Mesenchymal stem cell (in vitro differentiated cells and primary cell): ENCODE data around the gene FGF14. TPM values are rescaled to one million over a fixed set of nuclear protein-coding genes. Genes with fewer than 3 reads are reported as not detected.
A peak's percentile ranks its signal among the peaks of the same experiment; 100 is the strongest.

ENCODE experiments used
- DNase-seq: peaks from one replicate; pipeline ENCODE4 v3.0.0-alpha.2; 2013
- H2AFZ ChIP-seq: one replicate; pipeline ENCODE4 v1.6.1; 2013; ENCODE audit warnings: low read depth, mild to moderate bottlenecking, control low read depth, inconsistent platforms, low read length, moderate library complexity
- H2AK5ac ChIP-seq: 2 replicates; pipeline ENCODE4 v1.6.1; 2013; ENCODE audit warnings: low read length, moderate library complexity, mild to moderate bottlenecking, inconsistent platforms; ENCODE audit not compliant: severe bottlenecking
- H2BK120ac ChIP-seq: one replicate; pipeline ENCODE4 v1.6.1; 2013; ENCODE audit warnings: low read depth, mild to moderate bottlenecking, inconsistent platforms, low read length, moderate library complexity
- H2BK12ac ChIP-seq, 2 experiments: one replicate each; pipeline ENCODE4 v1.6.1; 2013; ENCODE audit warnings: inconsistent platforms in 2 of 2, low read length in 2 of 2, mild to moderate bottlenecking in 2 of 2, moderate library complexity in 2 of 2, control low read depth in 1 of 2
- H2BK15ac ChIP-seq: one replicate; pipeline ENCODE4 v1.6.1; 2013; ENCODE audit warnings: mild to moderate bottlenecking, low read depth, inconsistent platforms; ENCODE audit not compliant: poor library complexity, severe bottlenecking
- H2BK5ac ChIP-seq: 2 replicates; pipeline ENCODE4 v1.6.1; 2013; ENCODE audit warnings: low read depth, mild to moderate bottlenecking, low read length, control low read depth, inconsistent platforms; ENCODE audit not compliant: poor library complexity, severe bottlenecking
- H3K14ac ChIP-seq, 2 experiments: one replicate each; pipeline ENCODE4 v1.6.1; 2013; ENCODE audit warnings: inconsistent platforms in 2 of 2, low read length in 2 of 2, control low read depth in 1 of 2, mild to moderate bottlenecking in 1 of 2, moderate library complexity in 1 of 2
- H3K18ac ChIP-seq, 2 experiments: one replicate each; pipeline ENCODE4 v1.6.1; 2013; ENCODE audit warnings: inconsistent platforms in 2 of 2, low read length in 2 of 2, control low read depth in 1 of 2, low read depth in 1 of 2, mild to moderate bottlenecking in 1 of 2
- H3K23ac ChIP-seq, 2 experiments: one replicate each; pipeline ENCODE4 v1.6.1; 2013; ENCODE audit warnings: inconsistent platforms in 2 of 2, low read length in 2 of 2, mild to moderate bottlenecking in 2 of 2, moderate library complexity in 2 of 2, control low read depth in 1 of 2
- H3K27ac ChIP-seq: 2 replicates; pipeline ENCODE4 v1.5.1; 2013; ENCODE audit warnings: mild to moderate bottlenecking, moderate library complexity, low read length, control low read depth, inconsistent platforms; ENCODE audit not compliant: poor library complexity, severe bottlenecking
- H3K27me3 ChIP-seq, 2 experiments: 2 replicates each; pipeline versions ENCODE4 v1.6.1 to v1.7.0; 2013; ENCODE audit warnings: low read length in 2 of 2, mild to moderate bottlenecking in 2 of 2, moderate library complexity in 2 of 2, control low read depth in 1 of 2, inconsistent platforms in 1 of 2; ENCODE audit not compliant: control insufficient read depth in 1 of 2, insufficient read depth in 1 of 2
- H3K36me3 ChIP-seq, 2 experiments: 2 replicates each; pipeline versions ENCODE4 v1.6.1 to v1.7.0; 2013; ENCODE audit warnings: low read length in 2 of 2, control low read depth in 1 of 2, inconsistent platforms in 1 of 2, low read depth in 1 of 2, mild to moderate bottlenecking in 1 of 2; ENCODE audit not compliant: insufficient read depth in 2 of 2, control insufficient read depth in 1 of 2
- H3K4ac ChIP-seq, 2 experiments: one replicate each; pipeline ENCODE4 v1.6.1; 2013; ENCODE audit warnings: inconsistent platforms in 2 of 2, low read length in 2 of 2, mild to moderate bottlenecking in 2 of 2, moderate library complexity in 2 of 2, control low read depth in 1 of 2, low read depth in 1 of 2
- H3K4me1 ChIP-seq: 2 replicates; pipeline ENCODE4 v1.6.1; 2013; ENCODE audit warnings: low read depth, low read length, control low read depth; ENCODE audit not compliant: control insufficient read depth, insufficient read depth
- H3K4me2 ChIP-seq: 2 replicates; pipeline ENCODE4 v1.6.1; 2013; ENCODE audit warnings: low read length, mild to moderate bottlenecking, inconsistent platforms; ENCODE audit not compliant: poor library complexity, severe bottlenecking
- H3K4me3 ChIP-seq, 2 experiments: 2 replicates each; pipeline versions ENCODE4 v1.5.1 to v1.7.0; 2013; ENCODE audit warnings: low read length in 2 of 2, mild to moderate bottlenecking in 2 of 2, control low read depth in 1 of 2, low read depth in 1 of 2; ENCODE audit not compliant: insufficient read depth in 1 of 2
- H3K79me1 ChIP-seq: replicated peaks from 2 replicates; pipeline ENCODE4 v1.6.1; 2013; ENCODE audit warnings: mild to moderate bottlenecking, control low read depth, low read length, inconsistent platforms; ENCODE audit not compliant: poor library complexity, severe bottlenecking
- H3K9ac ChIP-seq: 2 replicates; pipeline ENCODE4 v1.7.0; 2013; ENCODE audit warnings: mild to moderate bottlenecking, low read length, moderate library complexity
- H3K9me3 ChIP-seq: 2 replicates; pipeline ENCODE4 v1.7.0; 2013; ENCODE audit warnings: mild to moderate bottlenecking, low read length; ENCODE audit not compliant: control insufficient read depth
- H4K8ac ChIP-seq: one replicate; pipeline ENCODE4 v1.6.1; 2013; ENCODE audit warnings: inconsistent platforms, mild to moderate bottlenecking, low read length, moderate library complexity
- H4K91ac ChIP-seq: one replicate; pipeline ENCODE4 v1.6.1; 2013; ENCODE audit warnings: mild to moderate bottlenecking, low read length, inconsistent platforms
- WGBS: methylation state at CpG from one replicate; pipeline ENCODE4 v1.1.7; 2013; ENCODE audit warnings: mixed read lengths; 5-methylcytosine and 5-hydroxymethylcytosine counted together
- polyA plus RNA-seq, 2 experiments: library from polyadenylated mRNA; stranded (reverse); fragments of 200-250 nt; gene quantifications; one replicate each; pipeline ENCODE4 v1.2.3, GENCODE V29; 2013

The FGF14 gene
- 0.12 TPM for polyA plus RNA-seq (2013, experiment 1 of 2)
- 0.15 TPM for polyA plus RNA-seq (2013, experiment 2 of 2)

- H3K27me3 ChIP-seq: peaks cover 3 to 46% of the 10 kb centered on the region in 2 experiments
- H2BK12ac ChIP-seq: no peak within 1 kb of the TSS
- peaks cover 0 to 4% of the 10 kb centered on the region in 2 experiments for H3K36me3 ChIP-seq
- H2BK120ac ChIP-seq: no peak within 1 kb of the TSS
- peak; percentile 3 for DNase-seq
- H3K14ac ChIP-seq: no peak within 1 kb of the TSS
- peaks cover 17% of the 10 kb centered on the region for H3K4me1 ChIP-seq
- H3K4ac ChIP-seq: no peak within 1 kb of the TSS
- no peak within 1 kb of the TSS for H2BK5ac ChIP-seq
- no peak within 1 kb of the TSS for H4K91ac ChIP-seq
- H2AK5ac ChIP-seq: no peak within 1 kb of the TSS
- H2BK15ac ChIP-seq: no peak within 1 kb of the TSS
- H3K79me1 ChIP-seq: no peaks in the 10 kb centered on the region
- H3K4me3 ChIP-seq: peak within 1 kb of the TSS in 1 of 2 experiments; percentile 74
- 33% methylated on average over 6 of the region's 6 CpGs for WGBS
- H3K18ac ChIP-seq: peak within 1 kb of the TSS in 1 of 2 experiments; percentile 34
- H3K27ac ChIP-seq: no peak within 1 kb of the TSS
- H3K23ac ChIP-seq: no peak within 1 kb of the TSS
- no peaks in the 10 kb centered on the region for H3K9me3 ChIP-seq
- peak within 1 kb of the TSS; percentile 46 for H2AFZ ChIP-seq
- peak within 1 kb of the TSS; percentile 90 for H3K9ac ChIP-seq
- H4K8ac ChIP-seq: no peak within 1 kb of the TSS
- peak within 1 kb of the TSS; percentile 92 for H3K4me2 ChIP-seq
Measured at GRCh38 chr13:102401766-102402165, at the start of gene FGF14. Gene FGF14 (minus strand): TSS chr13:102402048.

GRCh38 chr13:102443249-102443648 lies 41.4 kb upstream of the FGF14 start:
- Histone ChIP-seq H3K4me1 (peaks cover 2% of the 10 kb centered on the region), H2BK120ac (no peak overlapping the region), H3K4me2 (no peak overlapping the region), H3K27me3 (no peaks in the 10 kb centered on the region), H4K91ac (no peak overlapping the region), H2BK5ac (no peak overlapping the region), H2AK5ac (no peak overlapping the region), H3K9me3 (no peaks in the 10 kb centered on the region), H3K14ac (no peak overlapping the region), H3K4ac (no peak overlapping the region), H3K79me1 (no peaks in the 10 kb centered on the region), H2BK12ac (no peak overlapping the region), H3K9ac (no peak overlapping the region), H3K18ac (no peak overlapping the region), H2BK15ac (no peak overlapping the region), H2AFZ (no peak overlapping the region), H3K23ac (no peak overlapping the region), H4K8ac (no peak overlapping the region), H3K36me3 (no peaks in the 10 kb centered on the region), H3K27ac (no peak overlapping the region), H3K4me3 (no peak overlapping the region)
- no peak for DNase-seq
- WGBS: 77% methylated on average over 1 of the region's 1 CpG

GRCh38 chr13:102441085-102441484 lies 39.2 kb upstream of the FGF14 start:
- Histone ChIP-seq H2AK5ac (no peak overlapping the region), H3K36me3 (no peaks in the 10 kb centered on the region), H3K18ac (no peak overlapping the region), H2BK15ac (no peak overlapping the region), H4K91ac (no peak overlapping the region), H3K4me2 (no peak overlapping the region), H2BK12ac (no peak overlapping the region), H3K27ac (no peak overlapping the region), H3K4ac (no peak overlapping the region), H2BK5ac (no peak overlapping the region), H2AFZ (no peak overlapping the region), H3K23ac (no peak overlapping the region), H2BK120ac (no peak overlapping the region), H3K4me1 (peaks cover 2% of the 10 kb centered on the region), H3K27me3 (no peaks in the 10 kb centered on the region), H3K9me3 (no peaks in the 10 kb centered on the region), H3K4me3 (no peak overlapping the region), H3K14ac (no peak overlapping the region), H4K8ac (no peak overlapping the region), H3K79me1 (no peaks in the 10 kb centered on the region), H3K9ac (no peak overlapping the region)
- DNase-seq: no peak

- WGBS: 77% methylated on average over 1 of the region's 2 CpGs
- H3K4me3 ChIP-seq: no peak overlapping the region
Measured at GRCh38 chr13:102440259-102440936, 38.5 kb upstream of the FGF14 start.

More at GRCh38 chr13:102440259-102440936, 38.5 kb upstream of the FGF14 start:
- H2BK5ac ChIP-seq: no peak overlapping the region
- no peak overlapping the region for H3K23ac ChIP-seq
- H3K9ac ChIP-seq: no peak overlapping the region
- no peak overlapping the region for H2BK120ac ChIP-seq
- H4K8ac ChIP-seq: no peak overlapping the region
- H3K27me3 ChIP-seq: no peaks in the 10 kb centered on the region
- no peak overlapping the region for H3K14ac ChIP-seq
- H3K27ac ChIP-seq: peak overlapping the region; percentile 69
- no peak overlapping the region for H4K91ac ChIP-seq
- H3K9me3 ChIP-seq: no peaks in the 10 kb centered on the region
- H3K36me3 ChIP-seq: no peaks in the 10 kb centered on the region
- H2AFZ ChIP-seq: no peak overlapping the region
- H2BK15ac ChIP-seq: no peak overlapping the region
- H3K4me2 ChIP-seq: no peak overlapping the region
- H3K4me1 ChIP-seq: peaks cover 2% of the 10 kb centered on the region
- DNase-seq: no peak
- no peak overlapping the region for H2AK5ac ChIP-seq
- H3K4ac ChIP-seq: no peak overlapping the region
- H3K18ac ChIP-seq: no peak overlapping the region
- H2BK12ac ChIP-seq: no peak overlapping the region
- no peaks in the 10 kb centered on the region for H3K79me1 ChIP-seq
